Natural killer cell treated with Interleukin-12 subunit alpha and Interleukin-12 subunit beta and Interleukin-15 and Interleukin-18, amount 100 ng/mL, for 72 hours (primary cell): Measurements from ENCODE around the gene GAP43. TPM values are rescaled to one million over a fixed set of nuclear protein-coding genes. Genes with fewer than 3 reads are reported as not detected.

Source experiments
- ATAC-seq, 2 donors: fragments of 150-1000 bp; cut with Tn5 transposase in 1 of 2; sonication (Bioruptor Pico), chemical (Tn5 transposase) in 1 of 2; 2 replicates each; pipeline ENCODE4 v1.10.0; 2021
- DNase-seq: peaks from one replicate; pipeline ENCODE4 v3.0.0; 2022; ENCODE audit warnings: low spot score
- H3K27ac Mint-ChIP-seq, 2 donors: 1 replicate in 1 of 2; 2 replicates in 1 of 2; pipeline ENCODE4 v1.8.0; 2022; ENCODE audit warnings: mixed read lengths in 2 of 2, mild to moderate bottlenecking in 1 of 2, moderate library complexity in 1 of 2
- H3K27me3 Mint-ChIP-seq, 2 donors: 1 replicate in 1 of 2; 2 replicates in 1 of 2; pipeline ENCODE4 v1.8.0; 2022; ENCODE audit warnings: mixed read lengths in 2 of 2
- H3K36me3 Mint-ChIP-seq: one replicate; pipeline ENCODE4 v1.8.0; 2022; ENCODE audit warnings: mixed read lengths
- H3K4me1 Mint-ChIP-seq, 2 donors: 1 replicate in 1 of 2; 2 replicates in 1 of 2; pipeline ENCODE4 v1.8.0; 2022; ENCODE audit warnings: low read depth in 2 of 2, mixed read lengths in 2 of 2, mild to moderate bottlenecking in 1 of 2
- H3K4me3 Mint-ChIP-seq: one replicate; pipeline ENCODE4 v1.8.0; 2022; ENCODE audit warnings: mixed read lengths
- H3K9me3 Mint-ChIP-seq: 2 replicates; pipeline ENCODE4 v1.8.0; 2022; ENCODE audit warnings: mixed read lengths
- total RNA-seq, 2 donors: library from RNA; stranded (reverse); gene quantifications; one replicate each; pipeline ENCODE4 v1.2.3, GENCODE V29; 2022

GAP43 gene
- total RNA-seq, 2 donors from 2014 or later: 0.50 TPM; not detected in 1

DNA sequence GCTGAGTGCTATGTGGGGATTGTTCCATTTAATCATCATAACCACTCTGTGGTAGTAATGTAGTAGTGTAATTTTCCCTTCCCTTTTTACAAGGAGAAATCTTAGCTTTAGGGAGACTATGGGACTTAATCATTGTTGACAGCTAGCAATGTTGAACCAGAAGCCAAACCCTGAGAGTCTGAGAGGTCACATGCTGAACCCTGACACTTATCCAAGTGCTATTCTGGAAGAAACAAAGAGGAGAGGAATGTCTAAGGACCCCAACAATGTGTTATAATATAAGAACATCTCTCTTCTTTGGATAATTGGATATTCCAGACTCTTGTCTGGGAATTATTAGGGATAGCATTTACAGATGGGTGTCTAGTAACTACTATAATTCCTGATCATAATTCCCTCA is 58.4 kb downstream of the GAP43 start:
- Mint-ChIP-seq H3K27me3 (peaks cover 24 to 50% of the 10 kb centered on the region in 2 donors), H3K27ac (no peak overlapping the region), H3K36me3 (no peaks in the 10 kb centered on the region), H3K9me3 (no peaks in the 10 kb centered on the region), H3K4me1 (no peaks in the 10 kb centered on the region), H3K4me3 (no peak overlapping the region)
- ATAC-seq (no peak), DNase-seq (no peak)

DNA sequence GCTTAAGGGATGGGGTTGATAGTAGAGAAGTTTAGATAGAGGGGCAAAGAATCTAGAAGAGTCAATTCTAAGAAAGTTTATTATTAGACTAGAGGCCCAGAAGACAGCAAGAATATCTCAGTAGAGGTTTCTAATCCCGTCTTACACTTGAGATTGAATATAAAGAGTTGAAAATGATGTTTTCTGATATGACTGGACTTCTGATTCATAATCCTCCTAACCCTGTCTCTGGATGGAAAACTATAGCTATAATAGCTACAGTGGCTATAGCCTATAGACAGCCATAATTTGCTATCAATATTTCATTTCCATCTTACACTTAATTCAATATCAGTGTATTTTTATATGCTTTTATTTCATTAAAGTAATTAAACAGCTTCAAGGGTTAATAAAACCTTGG is 60.0 kb downstream of the GAP43 start:
- DNase-seq: no peak
- H3K9me3 Mint-ChIP-seq: no peaks in the 10 kb centered on the region
- no peak for ATAC-seq
- H3K36me3 Mint-ChIP-seq: no peaks in the 10 kb centered on the region
- H3K4me3 Mint-ChIP-seq: no peak overlapping the region
- H3K4me1 Mint-ChIP-seq: no peaks in the 10 kb centered on the region
- H3K27me3 Mint-ChIP-seq: peaks cover 22 to 36% of the 10 kb centered on the region in 2 donors
- H3K27ac Mint-ChIP-seq: no peak overlapping the region

DNA sequence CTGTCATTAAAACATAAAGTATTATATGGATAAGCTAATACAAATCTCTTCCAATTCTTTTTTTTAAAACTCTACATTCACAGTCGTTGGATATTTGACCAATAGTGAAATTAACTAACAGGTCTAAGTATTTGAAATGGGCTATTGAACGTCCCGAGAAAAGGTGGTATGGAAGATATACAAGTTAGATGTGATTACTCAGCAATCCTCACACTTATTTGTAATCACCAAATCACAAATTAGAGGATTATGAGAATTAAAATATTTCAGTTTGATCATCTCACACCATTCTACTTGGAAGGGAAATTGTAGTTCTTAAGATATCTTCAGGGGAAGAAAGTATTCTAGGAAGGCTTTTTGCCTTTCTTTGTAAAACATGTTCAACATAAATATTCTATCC is 60.5 kb downstream of the GAP43 start:
- Mint-ChIP-seq H3K4me3 (no peak overlapping the region), H3K36me3 (no peaks in the 10 kb centered on the region), H3K4me1 (no peaks in the 10 kb centered on the region), H3K27me3 (peaks cover 22 to 36% of the 10 kb centered on the region in 2 donors), H3K27ac (no peak overlapping the region), H3K9me3 (no peaks in the 10 kb centered on the region)
- no peak for ATAC-seq
- no peak for DNase-seq

DNA sequence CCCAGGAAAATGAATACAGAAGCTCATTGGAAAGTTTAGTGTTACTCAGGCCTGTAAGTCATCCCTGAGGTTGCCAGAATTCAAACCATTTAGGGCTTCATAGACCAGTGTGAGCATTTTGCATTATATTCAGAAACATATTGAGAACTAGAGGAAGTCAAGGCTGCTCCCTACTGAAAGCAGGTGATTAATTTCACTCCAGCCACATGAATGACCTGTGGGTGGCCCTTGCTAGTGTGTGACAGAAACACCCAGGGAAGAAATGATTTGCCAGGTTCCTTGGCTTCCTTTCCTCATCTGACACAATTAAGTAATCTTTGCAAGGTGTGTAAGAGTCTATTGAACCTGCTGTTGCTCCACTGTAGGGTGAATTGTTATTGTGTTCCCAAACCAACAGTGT is 61.8 kb downstream of the GAP43 start:
- Mint-ChIP-seq H3K4me3 (no peak overlapping the region), H3K4me1 (no peaks in the 10 kb centered on the region), H3K27ac (no peak overlapping the region), H3K27me3 (peaks cover 16 to 33% of the 10 kb centered on the region in 2 donors), H3K36me3 (no peaks in the 10 kb centered on the region), H3K9me3 (no peaks in the 10 kb centered on the region)
- ATAC-seq (peak in 1 of 2 donors; percentile 54), DNase-seq (no peak)

DNA sequence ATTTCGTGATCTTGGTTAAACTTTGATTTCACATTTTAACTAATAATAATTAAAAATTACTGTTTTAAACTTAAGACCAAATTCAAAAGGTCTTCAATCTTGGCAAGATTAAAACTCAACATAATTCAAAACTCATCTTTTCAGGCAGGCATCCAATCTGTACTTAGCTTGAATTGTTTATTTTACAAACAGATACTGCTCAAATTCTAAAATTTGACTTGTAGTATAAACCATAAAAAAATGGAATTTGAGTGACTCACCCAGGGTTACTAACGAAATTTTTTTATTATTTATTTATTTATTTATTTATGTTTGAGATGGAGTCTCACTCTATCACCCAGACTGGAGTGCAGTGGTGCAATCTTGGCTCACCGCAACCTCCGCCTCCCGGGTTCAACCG is 64.4 kb downstream of the GAP43 start:
- no peaks in the 10 kb centered on the region for H3K4me1 Mint-ChIP-seq

DNA sequence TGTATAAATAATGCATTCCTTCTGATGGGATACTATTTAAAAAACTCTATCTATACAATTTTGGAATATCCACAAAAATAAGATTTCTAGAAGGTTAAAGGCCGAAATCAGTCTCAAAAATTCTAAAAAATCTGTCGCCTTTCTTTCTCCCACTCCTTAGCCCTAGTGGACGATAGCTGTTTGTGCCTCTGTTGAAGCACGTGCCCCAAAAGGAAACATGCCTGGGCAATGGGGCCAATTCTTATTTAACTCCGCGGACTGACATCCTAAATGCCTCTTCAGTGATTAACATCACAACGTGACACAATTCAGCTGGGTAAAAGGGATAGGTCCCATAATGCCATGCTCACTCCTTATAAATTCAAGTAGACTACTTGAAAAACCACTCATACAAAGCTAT is 65.1 kb downstream of the GAP43 start:
- H3K27ac Mint-ChIP-seq: no peak overlapping the region
- no peaks in the 10 kb centered on the region for H3K4me1 Mint-ChIP-seq
- no peak overlapping the region for H3K4me3 Mint-ChIP-seq
- DNase-seq (no peak), ATAC-seq (no peak)
- peaks cover 11 to 23% of the 10 kb centered on the region in 2 donors for H3K27me3 Mint-ChIP-seq
- no peaks in the 10 kb centered on the region for H3K9me3 Mint-ChIP-seq
- H3K36me3 Mint-ChIP-seq: no peaks in the 10 kb centered on the region

More for the DNA sequence above, 64.4 kb downstream of the GAP43 start:
- H3K4me3 Mint-ChIP-seq: no peak overlapping the region
- DNase-seq (no peak), ATAC-seq (no peak)
- H3K27me3 Mint-ChIP-seq: peaks cover 14 to 23% of the 10 kb centered on the region in 2 donors
- no peaks in the 10 kb centered on the region for H3K36me3 Mint-ChIP-seq
- no peaks in the 10 kb centered on the region for H3K9me3 Mint-ChIP-seq
- no peak overlapping the region for H3K27ac Mint-ChIP-seq

- Mint-ChIP-seq H3K4me3 (no peak overlapping the region), H3K36me3 (no peaks in the 10 kb centered on the region), H3K4me1 (no peaks in the 10 kb centered on the region), H3K27ac (no peak overlapping the region), H3K27me3 (peaks cover 7 to 15% of the 10 kb centered on the region in 2 donors), H3K9me3 (no peaks in the 10 kb centered on the region)
- DNase-seq: no peak
- ATAC-seq: no peak
These were observed 66.6 kb downstream of the GAP43 start for GRCh38 chr3:115689928-115690327.

GRCh38 chr3:115691964-115692363 is 68.7 kb downstream of the GAP43 start:
- Mint-ChIP-seq H3K4me3 (no peak overlapping the region), H3K36me3 (no peaks in the 10 kb centered on the region), H3K4me1 (no peaks in the 10 kb centered on the region), H3K9me3 (no peaks in the 10 kb centered on the region), H3K27me3 (peaks cover 15 to 23% of the 10 kb centered on the region in 2 donors), H3K27ac (no peak overlapping the region)
- DNase-seq: no peak
- no peak for ATAC-seq

DNA sequence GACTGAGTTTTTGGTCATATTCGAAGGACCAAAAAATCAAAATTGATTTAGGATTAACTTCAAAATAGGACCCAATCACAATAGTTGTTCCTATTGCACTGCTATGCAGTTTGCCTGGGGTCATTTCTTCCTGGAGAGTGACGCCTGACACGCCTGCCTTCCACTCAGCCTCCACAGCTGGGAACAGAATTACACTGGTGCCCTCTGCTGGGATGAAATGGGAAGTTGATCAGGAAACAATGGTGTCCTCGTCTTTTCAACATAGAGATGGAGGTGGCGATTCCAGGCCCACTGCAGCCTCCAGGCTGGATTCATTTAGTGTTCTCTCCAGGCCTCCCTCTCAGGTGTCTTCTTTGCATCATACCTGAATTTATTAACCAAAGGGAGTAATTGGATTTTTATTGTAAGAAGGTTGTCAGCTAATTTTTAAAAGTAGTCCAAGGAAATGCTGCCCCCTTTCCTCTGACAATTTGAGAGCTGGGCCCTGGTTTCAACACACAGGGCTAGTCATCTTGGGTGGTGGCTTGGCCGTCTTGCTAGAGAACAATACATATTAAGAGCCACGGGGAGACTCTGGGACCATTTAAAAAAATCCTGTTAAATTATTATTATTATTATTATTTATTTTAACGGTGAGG is 69.7 kb downstream of the GAP43 start:
- no peaks in the 10 kb centered on the region for H3K36me3 Mint-ChIP-seq
- ATAC-seq: peak; percentile 69 to 80

GRCh38 chr3:115693868-115694267 is 70.6 kb downstream of the GAP43 start:
- H3K4me3 Mint-ChIP-seq: no peak overlapping the region
- H3K27ac Mint-ChIP-seq: no peak overlapping the region
- DNase-seq: no peak
- no peaks in the 10 kb centered on the region for H3K9me3 Mint-ChIP-seq
- ATAC-seq: no peak
- peaks cover 14 to 18% of the 10 kb centered on the region in 2 donors for H3K27me3 Mint-ChIP-seq
- no peaks in the 10 kb centered on the region for H3K36me3 Mint-ChIP-seq
- no peaks in the 10 kb centered on the region for H3K4me1 Mint-ChIP-seq

More for the DNA sequence above, 69.7 kb downstream of the GAP43 start:
- DNase-seq: peak; percentile 67
- no peak overlapping the region for H3K27ac Mint-ChIP-seq
- H3K9me3 Mint-ChIP-seq: no peaks in the 10 kb centered on the region
- H3K27me3 Mint-ChIP-seq: peaks cover 15 to 23% of the 10 kb centered on the region in 2 donors
- no peaks in the 10 kb centered on the region for H3K4me1 Mint-ChIP-seq
- H3K4me3 Mint-ChIP-seq: no peak overlapping the region

GRCh38 chr3:115695090-115695489 is 71.8 kb downstream of the GAP43 start:
- H3K36me3 Mint-ChIP-seq: no peaks in the 10 kb centered on the region
- no peak overlapping the region for H3K27ac Mint-ChIP-seq
- no peaks in the 10 kb centered on the region for H3K9me3 Mint-ChIP-seq
- no peak overlapping the region for H3K4me3 Mint-ChIP-seq
- no peak for ATAC-seq
- H3K27me3 Mint-ChIP-seq: peaks cover 8 to 14% of the 10 kb centered on the region in 2 donors
- no peaks in the 10 kb centered on the region for H3K4me1 Mint-ChIP-seq
- DNase-seq: no peak

- ATAC-seq: no peak
- no peaks in the 10 kb centered on the region for H3K9me3 Mint-ChIP-seq
- no peak for DNase-seq
- H3K4me1 Mint-ChIP-seq: no peaks in the 10 kb centered on the region
- no peaks in the 10 kb centered on the region for H3K36me3 Mint-ChIP-seq
- H3K4me3 Mint-ChIP-seq: no peak overlapping the region
- H3K27me3 Mint-ChIP-seq: peaks cover 8 to 14% of the 10 kb centered on the region in 2 donors
- no peak overlapping the region for H3K27ac Mint-ChIP-seq
These were observed 74.1 kb downstream of the GAP43 start for GRCh38 chr3:115697263-115698053.

DNA sequence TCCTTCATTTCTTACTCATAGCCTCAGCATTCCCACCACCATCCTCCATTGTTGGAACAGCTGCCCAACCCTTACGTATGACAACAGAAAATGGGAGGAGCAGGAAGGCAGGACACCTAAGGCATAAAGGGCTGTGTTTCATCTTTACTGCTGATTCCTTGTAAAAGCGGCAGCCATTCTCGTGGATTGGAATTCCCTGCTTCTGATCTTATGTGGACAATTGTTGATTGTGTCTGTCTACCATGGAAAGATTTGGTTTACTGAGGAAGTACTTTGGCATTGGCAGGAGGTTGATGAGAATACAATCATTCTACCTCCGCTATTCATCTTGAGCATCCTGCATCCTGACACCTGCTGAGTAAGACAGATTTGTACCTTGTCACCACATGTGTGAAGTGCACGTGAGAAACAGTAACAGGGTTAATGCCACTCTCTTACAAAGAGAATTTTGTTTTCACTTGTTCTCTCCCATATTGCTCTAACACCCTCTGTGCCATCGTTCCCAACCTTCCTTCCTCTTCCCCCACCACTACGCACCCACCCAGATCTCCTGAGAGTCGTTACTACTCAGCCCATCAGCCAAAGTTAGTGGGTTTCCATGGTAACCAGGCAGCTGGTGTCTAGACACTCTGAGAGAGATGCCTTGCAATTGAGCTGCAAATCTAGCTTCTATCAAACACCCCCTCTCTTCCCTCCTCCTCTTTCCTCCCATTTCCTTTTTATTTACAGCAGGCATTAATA is 75.7 kb downstream of the GAP43 start:
- peak in 1 of 2 donors; percentile 43 for ATAC-seq
- no peak overlapping the region for H3K27ac Mint-ChIP-seq
- peaks cover 8 to 17% of the 10 kb centered on the region in 2 donors for H3K27me3 Mint-ChIP-seq
- no peaks in the 10 kb centered on the region for H3K4me1 Mint-ChIP-seq
- no peaks in the 10 kb centered on the region for H3K9me3 Mint-ChIP-seq
- no peaks in the 10 kb centered on the region for H3K36me3 Mint-ChIP-seq
- no peak overlapping the region for H3K4me3 Mint-ChIP-seq
- DNase-seq: no peak

DNA sequence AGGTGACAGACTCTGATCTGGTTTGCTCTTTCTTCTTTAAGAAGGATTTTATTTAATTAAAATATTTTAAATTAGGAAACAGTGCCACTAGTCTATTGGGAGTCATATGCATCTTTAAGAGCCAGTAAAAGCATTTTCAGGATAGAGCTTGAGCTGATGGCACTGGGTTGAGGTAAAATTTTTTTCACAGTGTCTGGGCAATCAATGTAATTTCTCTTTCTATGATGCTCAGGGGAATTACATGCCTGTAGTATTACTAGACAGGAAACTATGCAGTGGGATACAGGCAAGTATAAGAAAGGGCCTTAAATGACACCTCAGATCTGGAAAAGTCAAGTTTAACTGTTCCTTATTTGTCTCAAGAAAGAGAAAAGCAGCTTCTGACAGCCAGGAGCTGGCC is 76.4 kb downstream of the GAP43 start:
- ATAC-seq: no peak
- no peaks in the 10 kb centered on the region for H3K9me3 Mint-ChIP-seq

More for the DNA sequence above, 76.4 kb downstream of the GAP43 start:
- Mint-ChIP-seq H3K4me1 (no peaks in the 10 kb centered on the region), H3K4me3 (no peak overlapping the region), H3K36me3 (no peaks in the 10 kb centered on the region), H3K27ac (no peak overlapping the region), H3K27me3 (peaks cover 13 to 20% of the 10 kb centered on the region in 2 donors)
- DNase-seq: no peak
